Inflammatory macrophage treated with lipopolysaccharide for 1 hour (primary cell): ENCODE data around the gene ZNF446.
"Not testable (repeated sequence)": the region's sequence is repeated elsewhere in the genome, so short reads cannot be mapped to it uniquely, and the experiment has no call there.

Source experiments
- DNase-seq, 2 donors: peaks; one replicate each; pipeline ENCODE4 v3.0.0-alpha.2; 2020 to 2022

Gene ZNF446

GRCh38 chr19:58507602-58508223 is 31.6 kb downstream of the ZNF446 start:
- not testable (repeated sequence) for DNase-seq

- DNase-seq, result no peak
These were observed 33.6 kb downstream of the ZNF446 start for GRCh38 chr19:58509731-58510083.

GRCh38 chr19:58510084-58510862 is 34.1 kb downstream of the ZNF446 start:
- no peak for DNase-seq

GRCh38 chr19:58511353-58512208 is 35.4 kb downstream of the ZNF446 start, which contains the start of gene SLC27A5:
Gene SLC27A5, minus strand, starts transcription at chr19:58511992. Its CDS starts 37 bp downstream, at chr19:58511955.
- no peak for DNase-seq

DNA sequence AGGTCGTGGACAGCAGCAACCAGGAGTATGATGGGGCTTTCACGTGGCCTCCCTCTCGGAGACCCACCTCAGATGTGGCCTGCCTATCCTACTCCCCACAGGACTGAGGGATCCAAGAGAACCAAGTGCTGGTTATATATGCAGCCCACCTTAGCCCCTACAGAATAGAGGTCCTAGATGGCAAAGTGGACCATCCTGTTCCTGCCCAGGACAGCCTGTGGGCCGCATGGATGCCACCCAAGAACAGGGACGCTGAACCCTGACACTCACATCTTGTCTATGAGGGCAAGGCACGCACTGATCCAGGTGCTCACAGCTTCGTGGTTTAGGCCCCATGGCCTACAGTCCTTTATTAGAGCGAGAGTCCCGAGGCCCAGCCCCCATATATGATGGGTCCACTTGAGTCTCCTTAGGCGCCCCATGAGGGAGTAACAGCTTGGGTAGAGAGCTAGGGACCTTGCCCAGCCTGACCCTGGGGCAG is 37.1 kb downstream of the ZNF446 start:
- no peak for DNase-seq

DNA sequence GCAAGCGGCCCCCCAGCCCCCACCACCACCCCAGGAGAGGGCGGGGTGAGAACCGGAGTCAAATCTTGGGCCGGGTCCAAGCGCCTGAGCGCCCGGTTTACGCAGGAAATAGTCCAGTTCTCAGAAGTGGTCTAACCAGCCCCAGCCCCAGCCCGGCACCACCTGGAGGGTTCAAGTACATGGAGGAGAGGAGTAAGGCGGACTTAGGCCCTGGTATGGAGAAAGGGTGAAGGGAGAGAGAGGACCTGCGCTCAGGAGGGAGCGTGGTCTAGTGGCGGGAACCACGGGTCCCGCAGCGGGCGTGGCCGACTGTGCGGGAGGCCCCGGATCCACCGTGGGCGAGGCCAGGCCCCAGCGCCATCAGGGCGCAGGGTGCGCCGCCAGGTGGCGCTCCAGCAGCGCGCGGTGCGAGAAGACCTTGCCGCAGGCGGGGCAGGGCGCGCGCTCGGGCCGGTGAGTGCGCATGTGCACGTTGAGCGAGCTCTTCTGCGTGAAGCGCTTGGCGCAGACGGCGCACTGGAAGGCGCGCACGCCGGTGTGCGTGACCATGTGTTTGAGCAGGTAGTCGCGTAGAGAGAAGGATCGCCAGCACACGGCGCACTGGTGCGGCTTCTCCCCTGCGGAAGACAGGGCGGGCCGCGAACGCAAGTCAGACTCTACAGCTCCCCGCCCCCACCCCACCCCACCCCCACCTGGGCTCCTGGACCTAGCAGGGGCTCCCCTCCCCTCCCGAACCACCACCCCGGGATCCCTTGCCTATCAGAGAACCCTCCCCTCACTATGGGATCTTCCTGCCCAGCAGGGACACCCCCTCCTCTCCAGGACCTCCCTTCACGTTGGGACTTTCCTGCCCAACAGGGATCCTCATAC is 37.8 kb downstream of the ZNF446 start:
- peak; percentile 86 to 96 for DNase-seq

DNA sequence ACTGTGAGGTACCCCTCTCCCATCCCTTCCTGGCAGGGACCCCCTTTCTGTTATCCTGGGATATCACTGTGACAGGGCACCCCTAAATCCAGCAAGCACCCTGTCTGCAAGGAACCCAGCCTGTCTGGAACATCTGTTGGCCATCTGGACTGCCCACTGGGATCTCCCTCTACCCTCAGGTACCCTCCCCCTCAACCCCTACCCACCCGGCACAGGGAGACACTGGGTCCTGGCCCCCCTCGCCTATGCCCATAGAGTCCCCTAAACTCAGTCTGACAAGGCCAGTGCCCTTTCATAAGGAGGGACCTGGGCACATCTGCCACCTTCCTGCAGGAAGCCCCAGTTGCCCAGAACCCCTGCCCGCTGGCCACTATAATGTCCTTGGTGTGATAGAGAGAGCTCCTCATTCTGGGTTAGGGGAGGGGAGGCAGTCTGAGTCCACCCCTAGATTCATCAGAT is 38.4 kb downstream of the ZNF446 start:
- no peak for DNase-seq

DNA sequence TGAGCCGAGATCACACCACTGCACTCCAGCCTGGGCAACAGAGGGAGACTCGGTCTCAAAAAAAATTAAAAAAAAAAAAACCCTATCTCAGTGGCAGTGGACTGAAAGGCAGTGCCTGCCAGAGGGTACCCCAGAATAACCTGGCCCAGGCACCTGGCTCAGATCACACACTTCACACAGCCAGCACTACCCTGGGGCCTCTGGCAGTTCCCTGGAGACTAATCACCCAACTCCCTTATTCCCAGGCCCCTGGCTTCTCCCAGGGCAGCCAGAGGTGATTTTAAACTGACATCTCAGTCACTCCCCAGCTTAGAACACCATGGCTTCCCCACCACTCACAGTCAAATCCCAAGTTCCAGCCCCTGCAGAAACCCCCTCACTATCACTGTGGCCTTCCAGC is 39.1 kb downstream of the ZNF446 start:
- no peak for DNase-seq

DNA sequence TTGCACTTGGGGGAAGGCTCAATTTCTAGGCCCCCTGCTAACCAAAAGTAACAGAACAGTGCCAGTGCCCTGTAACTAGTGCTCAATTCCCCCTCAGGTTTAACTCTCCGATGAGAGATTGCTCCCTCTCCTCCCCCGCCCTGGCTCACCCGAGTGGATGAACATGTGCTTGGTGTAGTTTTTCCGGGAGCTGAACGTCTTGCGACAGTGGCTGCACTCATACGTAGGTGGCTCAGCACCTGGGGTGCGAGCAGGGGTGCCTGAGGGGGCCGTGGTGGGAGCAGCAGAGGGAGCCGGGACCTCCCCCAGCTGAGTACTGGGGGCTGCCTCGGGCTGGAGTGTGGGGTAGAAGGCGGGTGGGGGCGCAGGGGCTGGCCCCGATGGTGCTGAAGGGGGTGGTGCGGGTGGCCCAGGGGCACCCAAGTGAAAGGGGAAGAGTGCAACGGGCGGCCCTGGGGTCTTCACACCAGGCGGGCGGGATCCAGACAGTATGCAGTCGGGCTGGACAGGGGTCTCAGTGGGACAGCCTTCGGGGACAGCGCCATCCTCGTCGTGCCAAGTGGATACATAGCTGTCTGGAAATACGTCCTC is 40.2 kb downstream of the ZNF446 start:
- no peak for DNase-seq

- DNase-seq, result no peak
These were observed 41.0 kb downstream of the ZNF446 start for GRCh38 chr19:58516964-58517833.

DNA sequence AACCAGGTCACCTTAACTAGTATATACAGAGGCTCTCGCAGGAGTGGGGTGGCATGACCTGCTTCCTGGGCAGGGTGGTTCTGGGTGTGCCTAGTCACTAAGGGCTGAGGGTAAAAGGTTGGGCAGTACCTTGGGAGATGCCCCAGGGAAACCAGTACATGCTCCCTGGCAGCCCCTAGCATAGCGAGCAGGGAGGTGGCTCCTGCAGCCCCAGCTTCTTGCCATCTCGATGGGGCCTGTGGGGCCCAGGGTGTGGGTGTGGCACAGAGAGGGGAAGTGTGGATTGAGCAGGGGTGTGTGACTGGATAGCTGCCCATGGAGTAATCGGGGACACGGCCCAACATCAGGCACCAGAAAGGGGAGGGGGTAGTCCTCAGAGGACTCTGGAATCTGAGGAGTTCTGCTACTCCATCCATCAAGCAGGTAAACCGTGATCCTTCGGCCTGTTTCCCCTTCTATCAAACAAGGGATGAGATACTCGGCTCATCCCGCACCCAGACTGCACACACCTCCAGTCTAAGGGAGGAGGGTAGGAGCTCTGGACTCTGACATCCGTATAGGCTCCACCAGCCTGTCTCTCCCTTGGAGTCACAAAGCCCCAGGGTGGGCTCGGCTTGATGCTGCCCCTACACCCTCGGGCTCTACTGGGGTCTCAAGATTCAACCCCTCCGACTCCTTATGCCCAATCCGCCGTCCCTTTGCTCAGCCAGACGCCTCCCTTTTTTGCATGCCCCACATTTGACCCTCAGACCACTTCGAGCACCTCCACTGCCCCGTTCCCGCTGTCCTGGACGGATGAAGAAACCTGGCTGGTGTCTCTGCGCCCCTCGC is 42.3 kb downstream of the ZNF446 start:
- DNase-seq, result peak; percentile 46 to 52

DNA sequence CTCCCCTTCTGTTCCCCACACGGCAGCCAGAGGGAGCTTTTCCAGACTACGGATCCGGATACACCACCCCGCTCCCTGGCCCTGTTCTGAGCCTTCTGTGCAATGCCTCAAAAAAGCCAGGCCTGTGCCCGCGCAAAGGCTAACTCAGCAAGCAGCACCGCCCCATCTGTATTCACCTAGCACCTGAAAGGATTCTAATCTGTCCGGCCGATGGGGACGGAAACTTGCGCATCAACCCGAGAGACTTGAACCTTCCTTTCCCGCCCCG is 42.9 kb downstream of the ZNF446 start:
- peak; percentile 38 to 56 for DNase-seq

GRCh38 chr19:58519355-58520256 is 43.5 kb downstream of the ZNF446 start, which contains the start of gene ZBTB45:
Gene ZBTB45, minus strand, starts transcription at chr19:58519810. Its CDS starts 2,137 bp downstream, at chr19:58517673.
- peak; percentile 91 to 93 for DNase-seq

- DNase-seq, result no peak
These were observed 44.1 kb downstream of the ZNF446 start for GRCh38 chr19:58520257-58520599.

- DNase-seq, result peak in 1 of 2 donors; percentile 42
These were observed 45.5 kb downstream of the ZNF446 start for GRCh38 chr19:58521651-58522050.

- DNase-seq, result no peak
These were observed 46.6 kb downstream of the ZNF446 start for GRCh38 chr19:58522709-58523108.

DNA sequence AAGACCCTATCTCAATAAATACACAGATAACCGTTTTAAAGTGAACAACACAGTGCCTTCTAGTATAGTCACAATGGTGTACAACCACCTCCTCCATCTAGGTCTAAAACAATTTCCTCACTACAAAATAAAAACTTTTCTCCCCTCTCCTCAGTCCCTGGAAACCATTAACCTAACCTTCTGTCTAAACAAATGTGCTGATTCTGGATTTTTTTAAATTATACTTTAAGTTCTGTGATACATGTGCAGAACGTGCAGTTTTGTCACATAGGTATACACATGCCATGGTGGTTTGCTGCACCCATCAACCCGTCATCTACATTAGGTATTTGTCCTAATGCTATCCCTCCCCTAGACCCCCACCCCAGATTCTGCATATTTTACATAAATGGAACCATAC is 53.3 kb downstream of the ZNF446 start:
- DNase-seq, result no peak
